ENCODE results near the gene FBXW12.

Gene FBXW12

DNA sequence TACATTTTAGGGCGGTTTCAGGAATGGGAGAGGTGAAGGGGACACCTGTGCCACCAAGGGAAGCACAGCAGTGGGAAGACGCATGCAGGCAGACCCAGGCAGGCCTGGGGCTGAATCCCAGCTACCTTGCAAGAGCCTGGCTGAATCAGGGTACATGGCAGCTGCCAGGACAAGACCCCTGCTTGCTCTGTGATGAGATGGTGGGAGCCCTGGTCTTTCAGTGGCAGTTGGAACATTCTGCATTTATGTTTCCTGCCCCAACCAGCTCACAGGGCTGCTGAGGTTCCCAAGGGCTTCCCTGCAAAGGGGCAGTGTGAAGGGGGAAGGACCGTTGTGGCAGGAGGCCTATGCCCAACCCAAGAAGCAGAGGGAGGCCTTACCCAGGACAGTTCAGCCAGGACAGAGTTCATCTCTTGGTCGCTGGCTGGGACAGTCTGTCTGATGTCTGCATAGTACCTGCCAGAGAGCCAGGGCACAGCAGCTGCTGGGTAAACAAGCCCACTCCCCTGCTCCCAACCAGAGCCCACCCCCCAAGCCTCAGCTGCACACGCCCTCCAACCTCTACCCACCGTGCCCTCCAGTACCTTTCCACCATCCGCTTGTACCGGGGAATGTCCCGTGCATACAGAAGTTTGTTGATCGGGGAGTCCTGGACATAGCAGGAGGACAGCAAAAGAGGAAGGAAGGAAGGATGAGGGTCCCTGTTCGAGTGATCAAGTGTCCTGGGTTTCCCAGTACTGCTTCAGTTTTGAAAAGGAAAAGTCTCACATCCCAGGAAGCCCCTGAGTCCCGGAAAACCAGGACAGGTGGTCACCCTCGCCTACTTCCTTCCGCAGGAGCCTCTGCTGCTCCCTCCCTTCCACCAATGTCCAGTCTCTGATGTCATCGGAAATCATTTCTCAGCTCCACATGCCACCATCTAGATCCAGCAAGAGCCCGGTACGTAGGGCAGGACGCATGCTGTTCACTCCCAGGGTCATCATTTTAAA lies 34.7 kb downstream of the FBXW12 start:
- no peak for DNase-seq (ENCODE audit: low read depth in 2 of 2, low spot score in 1 of 2)

DNA sequence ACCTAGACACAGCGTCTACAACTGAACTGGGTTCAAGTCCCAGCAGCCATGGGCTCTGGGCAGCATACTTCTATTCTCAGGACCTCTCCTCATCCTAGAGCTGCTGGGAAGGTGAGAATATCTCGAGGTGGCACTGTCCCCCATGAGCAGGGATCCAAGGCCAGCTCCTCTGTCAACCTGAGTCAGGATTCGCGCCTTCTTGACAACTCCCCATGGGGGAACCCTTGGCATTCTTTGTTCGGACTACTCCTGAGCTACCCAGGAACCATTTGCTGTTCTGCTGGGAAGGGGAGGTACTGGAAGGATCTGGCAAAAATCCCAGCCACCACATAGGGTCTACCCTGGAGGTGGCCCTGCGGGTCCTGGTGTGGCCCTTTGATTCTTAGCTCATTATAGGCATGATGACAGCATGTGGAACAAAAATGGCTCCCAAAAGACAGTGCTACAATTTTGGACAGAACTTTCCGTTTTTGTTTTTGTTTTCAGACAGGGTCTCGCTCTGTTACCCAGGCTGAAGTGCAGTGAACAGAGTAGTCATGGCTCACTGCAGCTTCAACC lies 35.6 kb downstream of the FBXW12 start:
- no peak for DNase-seq (ENCODE audit: low read depth in 2 of 2, low spot score in 1 of 2)

DNA sequence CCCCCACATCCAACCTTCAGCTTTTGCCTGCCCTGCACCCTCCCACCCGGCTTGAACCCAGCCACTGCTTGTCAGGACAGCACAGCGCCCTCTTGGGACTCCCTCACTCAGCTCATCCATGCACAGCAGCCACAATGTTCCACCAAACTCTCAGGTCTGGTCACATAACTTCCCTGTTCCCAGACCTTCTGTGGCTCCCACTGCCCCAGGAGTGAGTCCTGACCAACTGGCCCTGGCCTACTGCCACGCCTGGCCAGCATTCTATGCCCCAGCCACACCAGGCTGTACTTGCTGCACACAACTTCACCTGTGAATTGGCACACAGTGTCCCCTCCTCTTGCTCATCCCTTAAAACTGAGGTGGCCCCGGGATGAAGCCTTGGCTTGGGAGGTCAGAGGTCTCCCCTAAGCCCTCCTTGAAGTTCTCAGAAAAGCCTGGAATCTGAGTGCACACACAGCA lies 36.8 kb downstream of the FBXW12 start:
- DNase-seq (ENCODE audit: low read depth in 2 of 2, low spot score in 1 of 2) = no peak

DNA sequence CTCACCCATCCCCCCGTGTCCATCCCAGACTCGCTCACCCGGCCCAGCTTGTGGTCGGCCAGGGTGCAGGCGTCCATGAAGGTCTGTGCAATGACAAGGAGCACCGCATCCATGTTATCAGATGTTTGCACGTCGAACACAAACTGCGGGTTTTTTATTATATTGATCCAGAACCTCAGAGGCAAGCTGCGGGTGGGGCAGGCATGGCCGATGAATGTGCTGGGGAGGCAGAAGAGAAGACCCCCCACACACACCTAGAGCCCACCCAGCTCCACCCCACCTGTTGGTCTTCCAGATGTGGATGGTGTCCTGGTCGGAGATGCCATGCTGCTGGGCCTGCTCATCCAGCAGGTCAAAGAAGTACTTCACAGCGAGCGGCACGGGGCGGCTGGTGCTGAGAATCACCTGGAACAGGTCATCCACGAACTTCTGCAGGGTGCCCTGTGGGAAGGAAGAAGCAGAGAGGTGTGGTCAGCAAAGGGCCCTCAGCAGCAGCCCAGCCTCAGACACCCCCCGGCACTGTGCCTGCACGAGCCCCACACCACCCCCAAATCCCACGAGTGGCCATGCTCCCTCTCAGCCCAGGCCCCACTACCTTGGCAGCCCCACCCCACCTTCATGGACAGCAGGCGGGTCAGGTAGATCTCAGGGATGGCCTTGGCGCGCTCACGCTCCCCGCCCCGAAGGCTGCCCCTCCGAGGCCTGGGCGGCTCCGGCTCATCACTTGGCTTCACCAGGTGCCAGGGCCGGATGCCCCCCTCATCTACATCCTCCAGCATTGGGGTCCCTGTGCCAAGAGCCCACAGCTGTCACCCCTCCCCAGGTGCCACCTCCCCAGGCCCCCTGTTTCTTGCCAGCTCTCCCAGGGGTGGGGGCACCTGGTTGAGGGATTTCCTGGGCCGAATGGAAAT lies 37.5 kb downstream of the FBXW12 start:
- DNase-seq (ENCODE audit: low read depth in 2 of 2, low spot score in 1 of 2) = no peak

DNA sequence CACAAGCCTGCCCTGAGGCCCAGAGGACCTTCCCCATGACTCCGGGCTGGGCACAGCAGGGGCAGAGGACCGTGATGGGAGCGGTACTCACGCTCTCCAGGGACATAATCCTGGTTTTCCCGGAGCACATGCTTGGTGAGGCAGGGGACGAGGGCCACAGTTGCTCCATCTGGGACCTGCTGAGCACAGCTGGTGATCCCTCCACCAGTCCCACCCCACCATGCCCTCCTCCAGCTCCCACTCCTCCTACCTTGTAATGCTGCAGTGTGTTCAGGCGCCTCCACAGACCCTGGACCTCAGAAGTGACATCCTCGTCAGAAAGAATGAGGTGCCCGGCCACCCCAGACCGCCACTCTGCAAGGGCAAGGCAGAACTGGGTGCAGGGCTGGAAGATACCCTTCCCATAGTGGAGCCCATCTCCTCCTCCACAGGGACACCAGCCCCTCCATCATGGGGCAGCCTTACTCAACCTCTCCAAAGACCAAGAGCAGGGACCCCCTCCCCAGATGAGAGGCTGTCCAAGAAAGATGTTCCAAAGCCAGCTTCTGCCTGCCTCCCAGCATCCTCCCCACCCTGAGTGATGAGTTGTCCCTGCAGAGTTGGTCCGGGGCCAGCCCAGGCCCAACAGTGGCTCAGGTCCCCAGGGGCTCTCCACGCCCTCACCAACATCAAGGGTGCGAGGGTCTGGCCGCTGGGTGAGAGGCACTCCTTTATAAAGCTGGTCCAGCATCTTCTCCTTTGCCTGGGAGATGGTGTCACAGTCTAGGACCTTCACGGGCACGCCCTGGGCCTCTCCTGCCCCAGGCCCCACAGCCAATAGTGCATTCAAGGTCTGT lies 38.4 kb downstream of the FBXW12 start:
- DNase-seq (ENCODE audit: low read depth in 2 of 2, low spot score in 1 of 2) = no peak

GRCh38 chr3:48411041-48411588 lies 39.1 kb downstream of the FBXW12 start:
- DNase-seq (ENCODE audit: low read depth in 2 of 2, low spot score in 1 of 2) = no peak

- no peak for DNase-seq (ENCODE audit: low read depth in 2 of 2, low spot score in 1 of 2)
These were observed 39.8 kb downstream of the FBXW12 start for GRCh38 chr3:48411606-48412374.

- DNase-seq (ENCODE audit: low read depth in 2 of 2, low spot score in 1 of 2) = no peak
These were observed 40.5 kb downstream of the FBXW12 start for GRCh38 chr3:48412375-48413001.

DNA sequence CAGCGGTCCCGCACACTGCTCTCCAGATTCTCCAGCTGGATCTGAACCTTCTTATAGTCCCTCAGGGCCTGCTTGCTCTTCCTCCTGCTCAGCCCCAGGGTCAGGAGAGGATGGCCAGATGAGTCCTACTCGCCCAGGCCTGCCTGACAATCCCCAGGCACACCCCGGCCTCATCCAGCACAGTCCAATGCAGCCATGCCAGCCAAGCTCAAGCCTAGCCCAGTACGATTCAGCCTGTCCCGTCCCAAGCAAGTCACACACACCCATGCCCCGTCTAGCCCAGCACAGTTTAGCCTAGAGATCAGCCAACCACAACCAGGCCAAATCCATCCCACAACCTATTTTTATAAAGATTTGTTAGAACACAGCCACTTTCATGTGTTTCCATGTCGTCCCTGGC lies 41.1 kb downstream of the FBXW12 start:
- no peak for DNase-seq (ENCODE audit: low read depth in 2 of 2, low spot score in 1 of 2)

- DNase-seq (ENCODE audit: low read depth in 2 of 2, low spot score in 1 of 2) = no peak
These were observed 41.6 kb downstream of the FBXW12 start for GRCh38 chr3:48413611-48414010.

DNA sequence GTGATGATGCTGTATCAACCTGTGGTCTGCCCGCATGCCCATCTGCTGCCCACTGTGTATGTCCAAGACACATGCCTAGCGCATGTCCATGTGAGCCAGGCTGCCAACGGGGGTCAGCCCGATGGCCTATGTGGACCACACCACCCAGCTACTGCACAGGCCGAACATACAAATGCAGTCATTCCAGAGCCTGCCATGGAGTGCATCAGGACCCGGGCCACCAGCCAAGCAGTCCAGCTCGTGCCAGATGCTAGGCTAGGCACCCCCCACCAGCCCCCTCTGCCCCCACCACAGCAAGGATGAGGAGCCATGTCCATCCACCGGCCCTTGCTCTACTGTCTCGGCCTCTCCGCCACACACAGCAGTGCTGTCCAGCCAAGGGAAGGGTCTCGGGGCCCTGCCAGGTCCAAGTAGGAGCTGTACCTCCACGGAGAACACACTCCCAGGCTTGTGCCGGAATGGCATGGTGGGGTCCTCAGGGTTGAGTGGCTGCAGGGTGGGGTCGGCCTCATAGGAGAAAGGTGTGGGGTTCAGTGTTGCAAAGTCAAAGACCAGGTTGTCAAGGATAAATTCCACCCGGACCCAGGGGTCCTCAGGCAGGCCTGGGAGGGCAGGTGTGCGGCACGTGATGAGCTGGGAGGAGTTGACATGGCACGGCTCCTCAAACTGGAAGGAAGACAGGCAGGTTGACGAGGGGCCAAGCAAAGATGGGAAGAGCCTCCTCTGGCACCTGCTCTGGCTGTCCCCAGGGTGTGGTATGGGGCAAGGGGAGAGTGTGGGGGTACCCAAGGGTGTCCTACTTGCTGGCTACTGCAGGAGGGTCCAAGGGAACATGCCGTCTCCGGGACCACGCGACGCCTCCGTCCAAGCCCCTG lies 42.6 kb downstream of the FBXW12 start:
- DNase-seq (ENCODE audit: low read depth in 2 of 2, low spot score in 1 of 2) = no peak

- no peak for DNase-seq (ENCODE audit: low read depth in 2 of 2, low spot score in 1 of 2)
These were observed 43.4 kb downstream of the FBXW12 start for GRCh38 chr3:48415251-48415953.

- no peak for DNase-seq (ENCODE audit: low read depth in 2 of 2, low spot score in 1 of 2)
These were observed 44.1 kb downstream of the FBXW12 start for GRCh38 chr3:48416091-48416505.

GRCh38 chr3:48416546-48416945 lies 44.5 kb downstream of the FBXW12 start:
- no peak for DNase-seq (ENCODE audit: low read depth in 2 of 2, low spot score in 1 of 2)

- DNase-seq (ENCODE audit: low read depth in 2 of 2, low spot score in 1 of 2) = no peak
These were observed 45.6 kb downstream of the FBXW12 start for GRCh38 chr3:48417529-48418108.

DNA sequence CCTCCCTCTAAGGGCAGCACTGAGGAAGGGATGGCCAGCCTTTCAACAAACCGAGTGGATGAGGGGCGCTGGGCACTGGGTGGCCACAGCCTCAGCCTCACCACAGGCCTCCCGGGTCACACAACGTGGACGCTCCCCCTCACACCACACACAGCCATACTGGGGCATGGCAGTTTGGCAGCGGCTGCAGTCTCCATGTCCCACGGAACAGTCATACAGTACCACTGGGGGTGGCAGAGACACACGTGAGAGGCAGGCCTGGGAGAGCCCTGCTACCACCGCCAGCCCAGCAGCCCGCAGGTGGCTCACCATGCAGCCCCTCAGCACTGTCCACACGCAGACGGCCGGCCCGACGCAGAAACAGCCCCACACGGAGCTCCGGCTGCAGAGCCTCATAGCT lies 46.1 kb downstream of the FBXW12 start:
- no peak for DNase-seq (ENCODE audit: low read depth in 2 of 2, low spot score in 1 of 2)

- DNase-seq (ENCODE audit: low read depth in 2 of 2, low spot score in 1 of 2) = no peak
These were observed 46.6 kb downstream of the FBXW12 start for GRCh38 chr3:48418651-48419050.
